SU-DHL-6 (cell line): ENCODE results near the gene LRRC43.

Experiments
- EZH2phosphoT487 ChIP-seq: fragments of 200-600 bp; sonication (generic), shearing (Covaris generic); conservative IDR thresholded peaks from 2 replicates; pipeline ENCODE4 v1.6.1; 2018; ENCODE audit warnings: mild to moderate bottlenecking, antibody characterized with exemption, low read length, moderate library complexity, mixed read lengths
- TF ChIP-seq, protein P1 (sequence below): fragments of 200-600 bp; sonication (generic); IDR thresholded peaks from one replicate; pipeline ENCODE4 v1.5.1; 2017; ENCODE audit warnings: antibody characterized with exemption, mild to moderate bottlenecking, low read length, moderate library complexity; ENCODE audit not compliant: insufficient read depth, poor library complexity, severe bottlenecking

DNA sequence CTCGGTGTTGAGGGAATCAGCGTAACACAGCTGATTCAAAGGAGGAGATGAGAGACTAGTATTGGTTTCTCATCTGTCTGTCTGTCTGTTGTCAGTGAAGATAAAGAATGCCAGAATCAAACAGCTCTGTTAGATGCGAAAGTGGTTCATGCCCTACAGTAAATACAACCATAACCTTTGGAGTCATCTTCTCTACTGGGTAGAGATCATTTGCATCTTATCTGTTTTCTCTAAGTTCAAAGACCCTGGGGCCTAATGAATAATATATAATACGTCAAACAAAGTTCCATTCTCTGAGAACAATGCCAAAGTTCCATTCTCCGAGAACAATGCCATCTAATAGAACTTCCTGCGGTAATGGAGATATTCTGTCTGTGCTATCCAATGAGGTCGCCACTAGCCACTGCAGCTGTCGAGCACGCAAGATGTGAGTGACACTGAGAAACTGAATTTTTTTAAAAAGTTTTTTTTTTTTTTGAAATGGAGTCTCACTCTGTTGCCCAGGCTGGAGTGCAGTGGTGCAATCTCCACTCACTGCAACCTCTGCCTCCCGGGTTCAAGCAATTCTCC, 15.5 kb upstream of the LRRC43 start:
- TF ChIP-seq, protein P1, sequence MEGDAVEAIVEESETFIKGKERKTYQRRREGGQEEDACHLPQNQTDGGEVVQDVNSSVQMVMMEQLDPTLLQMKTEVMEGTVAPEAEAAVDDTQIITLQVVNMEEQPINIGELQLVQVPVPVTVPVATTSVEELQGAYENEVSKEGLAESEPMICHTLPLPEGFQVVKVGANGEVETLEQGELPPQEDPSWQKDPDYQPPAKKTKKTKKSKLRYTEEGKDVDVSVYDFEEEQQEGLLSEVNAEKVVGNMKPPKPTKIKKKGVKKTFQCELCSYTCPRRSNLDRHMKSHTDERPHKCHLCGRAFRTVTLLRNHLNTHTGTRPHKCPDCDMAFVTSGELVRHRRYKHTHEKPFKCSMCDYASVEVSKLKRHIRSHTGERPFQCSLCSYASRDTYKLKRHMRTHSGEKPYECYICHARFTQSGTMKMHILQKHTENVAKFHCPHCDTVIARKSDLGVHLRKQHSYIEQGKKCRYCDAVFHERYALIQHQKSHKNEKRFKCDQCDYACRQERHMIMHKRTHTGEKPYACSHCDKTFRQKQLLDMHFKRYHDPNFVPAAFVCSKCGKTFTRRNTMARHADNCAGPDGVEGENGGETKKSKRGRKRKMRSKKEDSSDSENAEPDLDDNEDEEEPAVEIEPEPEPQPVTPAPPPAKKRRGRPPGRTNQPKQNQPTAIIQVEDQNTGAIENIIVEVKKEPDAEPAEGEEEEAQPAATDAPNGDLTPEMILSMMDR, result no peak
- no peak for TF ChIP-seq EZH2phosphoT487
